ENCODE results near the gene SRCAP.

DNA sequence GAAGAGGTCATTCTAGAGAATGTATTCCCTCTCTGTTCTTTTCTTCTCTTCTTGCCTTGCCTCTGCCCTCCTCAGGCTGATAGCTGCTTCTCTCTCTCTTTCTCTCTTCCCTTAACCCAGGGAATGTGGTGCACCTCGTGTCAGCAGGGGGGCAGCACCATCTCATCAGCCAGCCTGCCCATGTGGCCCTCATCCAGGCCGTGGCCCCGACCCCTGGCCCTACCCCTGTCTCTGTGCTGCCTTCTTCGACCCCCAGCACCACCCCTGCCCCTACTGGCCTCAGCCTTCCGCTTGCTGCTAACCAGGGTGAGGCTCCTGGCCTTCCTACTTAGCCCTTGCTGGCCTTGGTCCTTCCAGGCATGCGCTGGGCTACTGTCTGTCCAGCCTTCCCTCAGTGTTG is 23.5 kb downstream of the SRCAP start:
- TF ChIP-seq, protein P1, sequence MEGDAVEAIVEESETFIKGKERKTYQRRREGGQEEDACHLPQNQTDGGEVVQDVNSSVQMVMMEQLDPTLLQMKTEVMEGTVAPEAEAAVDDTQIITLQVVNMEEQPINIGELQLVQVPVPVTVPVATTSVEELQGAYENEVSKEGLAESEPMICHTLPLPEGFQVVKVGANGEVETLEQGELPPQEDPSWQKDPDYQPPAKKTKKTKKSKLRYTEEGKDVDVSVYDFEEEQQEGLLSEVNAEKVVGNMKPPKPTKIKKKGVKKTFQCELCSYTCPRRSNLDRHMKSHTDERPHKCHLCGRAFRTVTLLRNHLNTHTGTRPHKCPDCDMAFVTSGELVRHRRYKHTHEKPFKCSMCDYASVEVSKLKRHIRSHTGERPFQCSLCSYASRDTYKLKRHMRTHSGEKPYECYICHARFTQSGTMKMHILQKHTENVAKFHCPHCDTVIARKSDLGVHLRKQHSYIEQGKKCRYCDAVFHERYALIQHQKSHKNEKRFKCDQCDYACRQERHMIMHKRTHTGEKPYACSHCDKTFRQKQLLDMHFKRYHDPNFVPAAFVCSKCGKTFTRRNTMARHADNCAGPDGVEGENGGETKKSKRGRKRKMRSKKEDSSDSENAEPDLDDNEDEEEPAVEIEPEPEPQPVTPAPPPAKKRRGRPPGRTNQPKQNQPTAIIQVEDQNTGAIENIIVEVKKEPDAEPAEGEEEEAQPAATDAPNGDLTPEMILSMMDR (IDR thresholded peaks at IDR 0.05): no peak
- TF ChIP-seq POLR2A (IDR thresholded peaks at IDR 0.05) (no peak), EP300 (IDR thresholded peaks at IDR 0.05) (no peak), POLR2AphosphoS5 (IDR thresholded peaks at IDR 0.05) (no peak)

All from sigmoid colon (tissue), 4 donors.